GM21381 (cell line): ENCODE measurements around the gene ITIH3.

Experiments used
- ATAC-seq: cut with Tn5 transposase; IDR thresholded peaks from one replicate; pipeline ENCODE4 v1.9.1; 2021; ENCODE audit warnings: mild to moderate bottlenecking, moderate library complexity; ENCODE audit not compliant: unreplicated experiment

ITIH3 gene

DNA sequence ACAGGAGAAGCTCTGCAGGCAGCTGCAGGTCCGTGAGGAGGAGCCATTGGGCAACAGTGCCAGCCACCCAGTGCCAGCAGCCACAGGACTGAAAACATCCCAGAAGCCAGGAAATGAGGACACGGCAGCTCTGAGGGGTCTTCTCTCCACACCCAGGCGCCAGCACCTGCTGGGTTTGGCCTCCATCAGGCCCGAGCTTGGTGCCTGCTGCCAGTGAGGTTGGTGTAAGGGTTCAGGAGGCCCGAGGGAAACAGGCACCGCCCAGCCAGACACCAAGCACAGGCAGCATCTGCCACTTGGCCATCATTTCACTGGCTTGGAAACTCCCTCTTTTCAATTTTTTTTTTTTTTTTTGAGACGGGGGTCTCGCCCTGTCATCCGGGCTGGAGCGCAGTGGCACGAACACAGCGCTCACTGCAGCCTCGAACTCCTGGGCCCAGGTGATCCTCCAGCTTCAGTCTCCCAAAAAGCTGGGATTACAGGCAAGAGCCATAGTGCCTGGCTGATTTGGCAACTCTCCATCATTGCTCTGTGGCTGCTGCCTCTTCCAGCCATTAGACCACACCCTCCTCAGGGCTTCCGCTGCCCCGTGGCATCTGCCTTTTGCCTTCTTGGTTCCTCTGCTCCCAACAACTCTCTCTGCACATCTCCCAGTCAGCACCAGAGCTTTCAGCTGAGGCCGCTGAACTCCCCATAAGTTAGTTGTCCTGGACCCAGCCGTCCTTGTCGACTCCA is 1.5 kb upstream of the ITIH3 start:
- no peak for ATAC-seq

DNA sequence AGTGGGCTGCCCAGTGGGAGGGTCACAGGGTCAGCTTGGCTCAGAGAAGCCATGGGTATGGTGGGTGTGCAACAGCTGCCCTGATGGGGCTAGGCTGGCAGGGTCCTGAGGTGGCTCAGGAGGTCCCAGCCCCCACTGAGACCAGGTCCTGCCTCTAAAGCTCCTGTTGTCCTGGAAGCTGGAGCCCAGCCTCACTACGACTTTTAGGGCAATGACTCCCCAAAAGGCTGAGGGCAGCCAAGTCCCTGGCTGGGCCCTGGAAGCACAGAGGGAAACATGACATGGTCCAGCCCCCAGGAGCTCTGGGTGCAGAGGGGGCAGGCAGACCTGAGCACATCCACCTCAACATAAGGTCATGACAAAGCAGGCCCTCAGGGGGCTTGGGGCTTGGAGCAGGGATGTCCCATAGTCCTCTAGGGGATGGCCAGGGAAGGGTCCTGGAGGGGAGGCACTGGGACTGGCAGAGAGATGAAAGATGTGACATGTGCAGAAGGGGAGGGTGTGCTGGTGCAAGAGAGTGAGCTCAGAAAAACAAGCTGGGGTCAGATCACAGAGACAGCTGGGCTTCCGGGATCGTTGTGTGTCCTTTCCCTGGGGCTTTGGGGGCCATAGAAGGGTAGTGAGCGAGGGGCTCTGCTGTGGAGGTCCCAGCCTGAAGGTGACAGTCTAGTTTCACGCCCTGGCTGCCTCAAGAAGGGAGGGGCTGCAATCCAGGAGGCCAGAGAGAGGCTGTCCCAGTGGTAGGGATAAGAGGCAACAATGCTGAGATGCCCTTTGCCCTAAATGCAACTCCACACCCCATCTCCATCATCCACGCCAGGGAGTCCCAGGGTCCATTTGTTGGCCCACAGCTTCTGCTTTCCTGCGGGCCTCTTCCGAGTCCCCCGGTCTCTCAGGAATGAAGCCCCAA is 639 bp upstream of the ITIH3 start:
- no peak for ATAC-seq

DNA sequence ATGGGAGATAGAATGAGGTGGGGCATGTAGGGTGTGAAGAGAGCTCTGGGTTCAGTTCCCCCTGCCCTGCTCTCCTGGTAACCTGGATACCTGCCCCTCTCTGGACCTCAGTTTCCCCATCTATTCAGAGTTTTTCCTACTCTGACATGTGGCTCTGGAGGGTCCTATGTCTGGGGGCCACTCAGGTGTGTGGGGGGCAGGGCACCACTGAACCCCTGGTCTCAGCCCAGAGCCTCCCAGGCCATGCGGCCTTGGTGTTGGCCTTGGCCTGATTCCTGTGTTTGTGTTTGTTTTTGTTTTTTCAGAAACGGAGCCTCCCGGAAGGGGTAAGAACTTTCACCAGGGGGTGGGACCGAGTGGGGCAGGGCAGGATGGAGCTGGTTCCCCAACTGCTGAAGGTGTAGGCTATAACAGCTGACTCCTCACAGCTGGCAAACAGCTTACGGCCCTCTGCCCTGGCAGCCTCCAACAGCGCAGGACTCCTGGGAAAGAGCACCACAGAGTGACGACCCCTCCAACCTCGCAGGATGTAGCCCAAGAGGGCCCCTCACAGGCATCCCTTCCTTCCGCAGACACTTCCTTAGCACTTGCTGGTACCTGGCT is 803 bp downstream of the ITIH3 start:
- no peak for ATAC-seq

DNA sequence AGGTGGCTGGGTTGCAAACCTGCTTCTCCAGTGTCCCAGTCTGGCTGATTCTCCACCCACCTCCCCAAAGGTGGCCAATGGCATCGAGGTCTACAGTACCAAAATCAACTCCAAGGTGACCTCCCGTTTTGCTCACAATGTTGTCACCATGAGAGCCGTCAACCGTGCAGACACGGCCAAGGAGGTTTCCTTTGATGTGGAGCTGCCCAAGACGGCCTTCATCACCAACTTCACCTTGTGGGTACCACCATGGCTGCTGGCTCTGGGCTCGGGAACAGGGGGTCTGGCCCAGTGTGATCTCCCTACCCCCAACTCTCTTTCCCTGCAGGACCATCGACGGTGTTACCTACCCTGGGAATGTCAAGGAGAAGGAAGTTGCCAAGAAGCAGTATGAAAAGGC is 1.8 kb downstream of the ITIH3 start:
- no peak for ATAC-seq

DNA sequence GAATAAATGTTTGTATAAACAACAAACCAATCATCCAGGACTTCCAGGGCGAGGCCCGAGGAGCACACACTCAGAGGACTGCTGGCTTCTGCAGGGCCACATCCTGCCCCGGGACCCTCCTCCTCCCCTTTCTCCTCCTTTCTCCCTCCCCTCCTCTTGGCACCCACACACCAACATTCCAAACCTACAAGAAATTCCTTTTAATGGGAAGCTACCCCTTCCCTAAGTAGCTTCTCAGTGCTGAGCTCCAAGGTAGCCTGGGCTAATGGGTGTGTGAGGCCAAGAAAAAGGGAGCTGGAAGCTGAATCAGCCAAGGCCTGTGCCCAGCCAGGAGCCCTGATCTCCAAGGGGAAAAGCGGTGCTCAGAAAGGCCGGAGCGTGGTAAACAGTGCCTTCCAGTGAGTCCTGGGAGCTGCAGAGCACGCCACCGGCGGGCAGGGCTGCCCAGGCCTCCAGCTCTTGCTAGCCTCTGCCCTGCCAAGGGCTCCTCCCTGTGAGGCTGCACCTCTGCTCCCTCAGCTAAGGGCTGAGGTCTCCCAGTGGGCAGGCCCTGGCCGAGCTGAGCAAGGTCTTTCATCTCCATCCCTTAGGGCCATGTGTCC is 3.9 kb downstream of the ITIH3 start:
- no peak for ATAC-seq

DNA sequence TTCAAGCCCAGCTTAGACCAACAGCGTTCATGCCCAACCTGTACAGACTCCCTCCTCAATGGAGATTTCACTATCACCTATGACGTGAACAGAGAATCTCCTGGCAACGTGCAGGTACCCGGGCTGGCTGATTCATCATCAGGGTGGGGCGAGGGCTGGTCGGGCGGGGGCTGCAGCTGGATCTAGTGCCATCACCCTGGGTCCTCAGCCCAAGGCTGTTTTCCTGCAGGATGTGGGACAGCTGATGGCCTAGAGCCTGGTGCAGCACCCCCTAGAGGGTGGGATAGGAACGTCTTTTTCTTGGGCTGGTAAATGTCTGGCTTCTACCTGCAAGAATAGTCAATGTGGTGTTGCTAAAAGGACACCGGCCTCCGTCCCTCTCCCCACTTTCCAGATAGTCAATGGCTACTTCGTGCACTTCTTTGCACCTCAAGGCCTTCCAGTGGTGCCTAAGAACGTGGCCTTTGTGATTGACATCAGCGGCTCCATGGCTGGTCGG is 4.4 kb downstream of the ITIH3 start:
- ATAC-seq = no peak

DNA sequence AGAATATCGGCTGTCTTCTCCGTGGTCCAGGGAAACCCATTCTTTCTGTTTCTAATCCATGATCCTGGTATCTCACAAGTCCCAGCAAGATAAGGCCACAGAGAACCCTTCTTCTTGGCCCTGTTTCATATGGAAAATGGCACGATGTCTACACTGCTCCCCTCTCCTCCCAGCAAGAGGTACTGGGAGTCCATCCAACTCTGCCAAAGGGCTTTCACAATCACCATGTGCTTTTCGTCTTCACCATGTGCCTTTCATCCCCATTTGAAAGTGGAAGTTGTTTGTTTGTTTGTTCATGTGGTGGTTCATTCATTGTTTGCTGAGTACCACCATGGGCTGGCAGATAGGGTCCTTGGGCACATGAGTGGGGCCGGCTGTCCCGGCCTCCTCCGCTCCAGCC is 5.5 kb downstream of the ITIH3 start:
- ATAC-seq = no peak

DNA sequence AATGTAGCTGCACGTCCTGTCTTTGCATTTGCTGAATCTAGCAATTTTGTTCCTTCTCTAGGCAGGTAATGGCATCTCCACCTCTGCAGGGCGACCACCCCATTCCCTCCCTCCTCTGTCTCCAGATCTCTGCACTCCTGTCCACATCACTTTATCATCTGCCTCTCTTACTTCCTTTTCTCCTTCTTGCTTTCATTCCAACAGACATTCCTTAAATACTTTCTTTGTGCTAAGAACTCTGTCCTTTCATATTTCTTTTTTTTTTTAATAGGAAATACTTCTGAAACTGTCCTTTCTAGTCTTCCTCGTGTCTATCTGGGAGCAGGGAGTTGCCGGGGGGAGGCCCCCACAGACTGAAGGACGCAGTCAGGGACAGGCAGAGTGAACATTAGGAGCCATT is 7.2 kb downstream of the ITIH3 start:
- ATAC-seq = no peak

DNA sequence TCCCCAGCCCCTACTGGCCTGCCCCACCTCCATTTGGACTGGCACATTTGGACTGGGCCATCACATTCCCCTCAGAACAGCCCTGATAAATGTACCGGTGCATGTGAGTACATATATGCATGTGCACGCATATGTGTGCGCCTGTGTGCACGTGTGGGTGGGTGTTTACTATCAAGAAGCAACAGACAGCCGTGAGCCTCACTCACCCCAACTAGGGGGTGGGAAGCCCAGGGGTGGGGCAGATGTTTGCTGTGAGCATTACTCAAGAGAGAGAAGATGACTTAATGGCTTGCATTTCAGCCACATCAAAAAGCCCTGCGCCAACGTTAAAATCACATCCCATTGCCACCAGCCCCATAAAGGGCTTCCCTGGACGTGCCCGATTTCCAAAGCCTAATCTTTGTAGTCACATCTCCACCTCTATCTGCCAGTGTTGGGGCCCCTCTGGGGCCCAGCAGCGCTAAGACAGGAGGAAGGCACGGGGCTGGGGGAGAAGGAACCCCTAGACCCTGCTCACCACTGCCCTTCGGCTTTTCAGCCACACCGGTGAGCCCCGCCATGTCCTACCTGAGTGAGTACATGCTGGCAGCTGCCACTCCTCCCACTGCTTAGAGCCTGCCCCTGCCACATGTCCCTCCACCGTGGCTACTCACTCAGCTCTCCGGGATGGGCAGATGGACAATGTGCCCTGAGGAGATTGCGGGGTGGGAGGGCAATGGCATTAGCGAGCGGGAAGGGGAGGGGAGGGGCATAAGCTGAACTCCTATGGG is 10.9 kb downstream of the ITIH3 start:
- ATAC-seq = no peak

DNA sequence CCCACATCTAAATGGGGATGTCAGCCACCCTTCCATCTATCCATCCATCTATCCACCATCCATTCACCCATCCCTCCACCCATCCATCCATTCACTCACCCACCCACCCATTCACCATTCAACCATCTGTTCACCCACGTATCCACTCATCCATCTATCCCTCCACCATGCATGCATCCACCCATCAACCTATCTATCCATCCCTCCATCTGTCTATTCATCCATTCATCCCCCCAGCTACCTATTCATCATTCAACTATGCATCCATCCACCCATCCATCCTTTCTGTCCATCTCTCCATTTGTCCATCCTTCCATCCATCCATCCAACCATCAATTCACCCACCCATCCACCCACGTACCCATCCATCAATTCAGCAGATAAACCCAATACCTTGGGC is 14.6 kb downstream of the ITIH3 start:
- ATAC-seq = no peak

DNA sequence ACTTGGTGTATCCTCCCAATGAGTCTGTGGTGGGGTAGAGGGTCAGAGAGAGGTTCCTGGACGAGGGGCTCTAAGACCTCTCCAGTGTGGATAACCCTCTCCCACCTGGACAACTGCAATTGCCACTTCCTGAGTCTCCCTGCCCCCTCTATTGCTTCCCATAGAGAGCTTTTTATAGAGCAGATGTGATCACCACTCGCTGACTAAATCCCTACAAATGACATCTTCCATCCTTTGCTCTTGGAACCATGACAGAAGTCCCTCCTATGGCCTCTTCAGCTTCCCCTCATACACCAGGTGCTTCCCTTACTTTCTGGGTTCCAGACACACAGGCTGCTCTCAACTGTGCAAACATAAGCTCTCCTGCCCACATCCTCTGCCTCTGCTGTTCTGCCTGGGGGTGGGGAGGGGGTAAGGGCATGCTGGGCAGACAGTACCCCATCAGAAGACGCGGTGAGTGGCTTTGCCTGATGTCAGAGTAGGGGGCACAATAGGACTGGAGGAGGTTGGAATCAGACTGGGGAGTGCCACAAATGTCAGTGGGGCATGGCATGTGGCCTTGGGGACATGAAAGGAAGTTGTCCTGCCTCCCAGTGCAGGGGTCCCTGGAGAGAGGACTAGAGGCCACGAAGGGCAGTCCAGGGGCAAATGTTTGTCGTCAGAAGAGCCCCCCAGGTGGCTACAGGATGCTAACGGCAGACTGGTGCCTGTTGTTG is 15.2 kb downstream of the ITIH3 start:
- ATAC-seq = no peak

DNA sequence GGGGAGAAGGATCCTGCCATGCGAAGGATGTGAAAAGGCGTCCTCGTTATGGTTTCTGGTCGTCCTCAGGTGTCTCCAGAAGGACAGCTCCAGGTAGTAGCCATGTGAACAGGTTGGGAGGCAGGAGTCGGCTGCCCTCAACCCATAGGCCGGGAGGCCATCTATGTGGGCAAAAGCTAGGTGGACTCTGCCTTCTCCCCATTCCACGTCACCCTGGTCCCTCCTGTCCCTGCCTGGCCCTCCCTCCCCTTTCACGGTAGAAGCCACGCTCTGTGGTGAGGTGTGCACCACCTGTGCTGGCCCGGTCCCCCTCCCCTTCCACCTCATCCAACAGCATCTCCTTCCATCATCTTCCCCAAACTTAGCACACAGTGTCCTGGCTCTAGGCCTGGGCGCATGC is 16.3 kb downstream of the ITIH3 start:
- ATAC-seq = no peak

DNA sequence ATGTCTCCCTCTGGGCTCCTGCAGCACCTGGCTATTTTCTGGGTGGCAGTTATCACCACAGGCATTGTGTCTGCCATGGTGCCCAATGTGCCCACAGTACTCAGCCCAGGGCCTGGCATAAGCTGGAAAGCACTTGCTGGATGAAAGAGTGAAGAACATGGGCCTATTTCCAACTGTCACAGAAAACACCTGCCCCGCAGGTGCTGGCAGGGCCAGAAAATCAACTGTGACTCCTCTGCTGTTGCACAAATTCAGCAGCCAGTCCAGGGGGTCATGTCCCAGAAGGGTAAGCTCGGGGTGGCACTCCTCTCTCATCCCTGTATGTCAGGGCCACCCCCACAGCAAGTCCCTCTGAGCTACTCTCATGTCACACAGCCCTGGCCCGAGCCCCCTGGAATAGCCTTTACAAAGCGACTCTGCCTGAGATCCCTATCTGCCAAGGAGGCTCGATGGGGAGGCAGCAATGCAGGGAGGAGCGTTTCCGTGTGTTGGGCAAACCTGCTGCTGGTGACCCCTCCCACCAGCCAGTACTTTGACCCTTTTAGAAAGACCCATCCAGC is 16.9 kb downstream of the ITIH3 start:
- ATAC-seq = no peak

DNA sequence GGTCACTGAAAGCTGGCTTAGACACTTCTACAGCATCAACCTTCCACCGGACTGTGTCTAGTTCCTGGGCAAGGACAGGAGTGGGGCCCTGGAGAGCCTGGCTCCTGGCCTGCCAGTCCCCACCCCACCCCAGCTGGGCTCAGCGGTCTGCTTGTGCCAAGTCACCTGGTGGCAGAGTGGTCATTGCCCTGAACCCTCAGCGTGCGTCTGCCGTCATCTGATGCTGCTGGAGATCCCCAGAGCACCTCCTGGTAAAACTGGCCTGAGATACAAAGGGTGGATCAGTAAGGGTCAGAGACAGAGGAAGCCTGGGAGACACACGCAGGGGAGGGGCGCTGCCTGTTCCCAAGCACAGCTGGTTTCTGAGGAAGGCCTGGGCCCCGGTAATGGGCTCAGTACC is 19.2 kb downstream of the ITIH3 start:
- no peak for ATAC-seq

DNA sequence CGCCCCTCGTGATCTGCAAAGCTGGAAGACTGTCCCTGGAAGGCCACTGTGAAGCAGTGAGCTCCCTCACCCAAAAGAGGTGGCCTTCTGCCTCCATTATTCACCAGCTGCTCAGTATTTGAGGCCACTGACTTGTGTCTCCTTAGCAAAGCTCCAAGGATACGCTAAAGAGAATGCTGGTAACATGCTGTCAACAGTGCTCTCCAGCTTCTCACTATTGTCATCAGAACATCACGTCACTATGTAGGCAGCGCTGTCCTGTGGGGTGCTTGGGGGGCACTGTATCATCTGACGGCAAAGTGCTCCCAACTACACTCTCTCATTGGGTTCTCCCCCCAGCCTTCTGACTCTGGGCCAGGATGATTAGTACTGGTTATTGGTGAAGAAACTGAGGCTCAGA is 21.6 kb downstream of the ITIH3 start:
- no peak for ATAC-seq

DNA sequence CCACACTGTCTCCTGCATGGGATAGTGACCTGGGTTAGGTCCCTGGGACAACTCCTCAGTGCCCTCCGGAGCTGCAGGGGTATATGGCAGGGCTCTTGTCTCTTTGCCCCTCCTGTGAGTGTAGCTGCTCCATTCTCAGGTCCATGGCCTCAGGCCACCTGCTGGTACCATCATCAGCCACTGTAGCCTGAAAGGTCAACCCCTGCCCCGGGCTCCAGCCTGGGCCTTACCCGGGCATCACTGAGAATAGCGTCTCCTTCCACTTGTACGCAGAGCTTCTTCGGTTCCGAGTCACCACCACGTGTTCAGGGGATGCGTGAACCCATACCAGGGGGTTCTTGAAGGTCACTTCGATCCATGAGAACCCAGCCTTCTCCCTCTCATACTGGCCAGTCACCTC is 22.1 kb downstream of the ITIH3 start:
- ATAC-seq = no peak

DNA sequence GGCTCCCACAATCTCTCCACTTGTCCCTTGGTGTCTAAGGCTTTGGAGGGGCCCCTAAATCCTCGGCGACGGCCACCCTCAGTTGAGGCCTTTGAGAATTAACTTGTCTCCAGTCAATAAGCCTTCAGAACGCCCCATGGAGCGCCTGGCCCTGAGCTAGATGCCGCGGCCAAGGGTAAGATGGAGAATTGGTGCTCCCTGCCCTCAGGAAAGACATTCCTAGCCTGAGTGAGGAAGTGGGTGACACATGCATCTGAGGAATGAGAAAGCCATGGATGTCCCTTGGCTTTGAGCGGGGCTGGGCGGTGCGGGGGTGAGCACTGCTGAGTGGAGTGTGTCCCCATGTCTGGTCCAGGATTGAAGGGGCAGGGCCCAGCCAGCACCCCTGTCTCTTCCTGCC is 22.6 kb downstream of the ITIH3 start:
- ATAC-seq = no peak

DNA sequence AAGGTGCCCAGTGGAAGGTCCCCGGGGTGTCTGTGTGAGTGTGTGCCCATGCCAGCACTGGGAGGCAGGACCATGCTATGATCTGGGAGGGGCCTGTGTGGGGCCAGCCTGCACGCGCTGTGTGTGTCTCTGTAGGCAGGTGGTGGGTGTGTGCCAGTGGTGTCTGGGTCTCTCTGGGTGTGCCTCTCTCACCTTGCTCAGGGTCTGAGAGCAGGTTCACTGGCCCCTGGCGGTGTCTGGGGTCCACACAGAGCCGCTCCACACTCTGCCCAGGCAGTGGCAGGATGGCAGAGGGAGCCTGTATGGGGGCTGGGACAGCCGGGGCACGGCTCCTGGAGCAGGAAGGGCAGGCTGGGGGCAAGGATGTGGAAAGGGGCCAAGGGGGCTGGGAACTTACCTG is 23.3 kb downstream of the ITIH3 start:
- no peak for ATAC-seq

DNA sequence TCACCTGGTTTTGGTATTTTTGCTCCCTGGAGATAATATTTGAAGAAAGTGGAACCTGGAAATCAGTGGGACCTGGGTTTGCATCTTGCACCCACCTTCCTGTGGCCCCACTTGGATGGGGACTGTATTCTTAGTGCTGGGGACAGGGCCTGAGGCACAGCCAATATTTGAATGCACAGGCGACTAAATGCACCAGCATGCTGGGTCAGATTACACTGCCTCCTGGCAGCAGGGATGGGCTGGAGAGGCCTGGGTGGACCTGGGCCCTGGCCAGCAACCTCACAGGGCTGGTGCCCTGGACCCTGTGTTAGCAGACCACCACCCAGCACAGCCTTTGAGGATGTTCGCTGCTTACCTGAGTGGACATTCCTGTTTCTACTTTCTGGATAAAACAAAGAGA is 25.3 kb downstream of the ITIH3 start:
- no peak for ATAC-seq

DNA sequence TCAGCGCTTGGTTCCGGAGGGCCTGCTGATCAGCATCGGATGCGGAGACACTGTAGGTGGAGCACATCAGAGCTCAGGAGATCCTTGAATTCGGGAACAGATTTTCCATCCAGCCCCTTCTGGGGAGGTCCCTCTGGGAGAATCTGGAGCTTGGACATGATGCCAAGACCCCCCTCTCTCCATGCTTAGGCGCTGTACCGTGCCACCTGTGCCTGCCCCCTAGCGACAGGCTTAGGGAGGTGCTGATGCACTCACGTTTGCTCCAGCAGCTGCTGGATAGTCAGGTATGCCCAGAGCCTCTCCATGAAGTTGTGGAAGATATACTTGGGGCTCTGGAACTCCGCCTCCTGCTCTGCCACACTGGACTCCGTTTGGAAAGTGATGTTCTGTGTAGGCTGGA is 26.1 kb downstream of the ITIH3 start:
- no peak for ATAC-seq
